Kidney glomerular epithelial cell (primary cell): Measurements from ENCODE around the gene SPOCK2.

Source experiments
- DNase-seq: peaks from one replicate; lab custom pipeline; 2025; lab: John Stamatoyannopoulos, UW

Gene SPOCK2

GRCh38 chr10:72030762-72031543 is 57.4 kb downstream of the SPOCK2 start:
- no peak for DNase-seq

- DNase-seq = no peak
Observed at GRCh38 chr10:72029414-72029813, 58.9 kb downstream of the SPOCK2 start.

- DNase-seq = peak; percentile 36
Observed at GRCh38 chr10:72027498-72027897, 60.9 kb downstream of the SPOCK2 start.

GRCh38 chr10:72026278-72027111 is 61.9 kb downstream of the SPOCK2 start:
- no peak for DNase-seq

- no peak for DNase-seq
Observed at GRCh38 chr10:72025832-72026231, 62.5 kb downstream of the SPOCK2 start.

- DNase-seq = no peak
Observed at GRCh38 chr10:72025400-72025799, 63.0 kb downstream of the SPOCK2 start.

- DNase-seq = no peak
Observed at GRCh38 chr10:72024596-72024995, 63.8 kb downstream of the SPOCK2 start.

GRCh38 chr10:72022228-72022627 is 66.1 kb downstream of the SPOCK2 start:
- no peak for DNase-seq

GRCh38 chr10:72020914-72021809 is 67.2 kb downstream of the SPOCK2 start:
- no peak for DNase-seq

GRCh38 chr10:72019085-72019876 is 69.1 kb downstream of the SPOCK2 start:
- no peak for DNase-seq

- DNase-seq = no peak
Observed at GRCh38 chr10:72016608-72017300, 71.6 kb downstream of the SPOCK2 start.

- no peak for DNase-seq
Observed at GRCh38 chr10:72015841-72016240, 72.5 kb downstream of the SPOCK2 start.

GRCh38 chr10:72014785-72015480 is 73.4 kb downstream of the SPOCK2 start:
- DNase-seq = no peak

- DNase-seq = no peak
Observed at GRCh38 chr10:72014197-72014596, 74.2 kb downstream of the SPOCK2 start.

GRCh38 chr10:72013202-72013945 is 75.0 kb downstream of the SPOCK2 start:
- no peak for DNase-seq

GRCh38 chr10:72012796-72013195 is 75.6 kb downstream of the SPOCK2 start:
- no peak for DNase-seq

GRCh38 chr10:72011976-72012512 is 76.3 kb downstream of the SPOCK2 start:
- DNase-seq = no peak

- DNase-seq = no peak
Observed at GRCh38 chr10:72011468-72011867, 76.9 kb downstream of the SPOCK2 start.

- DNase-seq = no peak
Observed at GRCh38 chr10:72011016-72011415, 77.3 kb downstream of the SPOCK2 start.
